LNCaP clone FGC (cell line): Measurements from ENCODE around the gene MFSD2B.
"Not testable (repeated sequence)": the region's sequence is repeated elsewhere in the genome, so short reads cannot be mapped to it uniquely, and the experiment has no call there.

Source experiments
- DNase-seq: peaks from one replicate; pipeline ENCODE4 v3.0.0-alpha.2; 2011; ENCODE audit warnings: low read depth
- H3K4me3 ChIP-seq: 2 replicates; pipeline ENCODE4 v1.5.1; 2011; ENCODE audit warnings: mild to moderate bottlenecking, low read depth, low read length, control low read depth
- TF ChIP-seq, protein P1 (sequence below): IDR thresholded peaks from 2 replicates; pipeline ENCODE4 v1.5.1; 2012; ENCODE audit warnings: mild to moderate bottlenecking; ENCODE audit not compliant: control insufficient read depth, insufficient read depth; ENCODE audit errors: extremely low read depth

The MFSD2B gene

DNA sequence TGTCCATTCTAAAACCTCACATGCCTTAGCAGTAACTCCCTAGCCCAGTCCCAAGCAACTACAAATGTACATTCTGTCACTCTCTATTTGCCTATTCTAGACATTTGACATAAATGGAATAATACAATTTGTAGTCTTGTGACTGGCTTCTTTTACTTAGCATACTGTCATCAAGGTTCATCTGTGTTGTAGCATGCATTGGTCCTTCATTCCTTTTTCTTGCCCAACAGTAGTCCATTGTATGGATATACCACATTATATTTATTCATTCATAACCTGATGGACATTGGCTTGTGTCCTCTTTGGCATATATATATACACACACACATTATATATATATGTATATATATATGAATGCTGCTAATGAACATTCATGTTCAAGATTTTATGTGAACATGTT is 2.2 kb upstream of the MFSD2B start:
- TF ChIP-seq, protein P1, sequence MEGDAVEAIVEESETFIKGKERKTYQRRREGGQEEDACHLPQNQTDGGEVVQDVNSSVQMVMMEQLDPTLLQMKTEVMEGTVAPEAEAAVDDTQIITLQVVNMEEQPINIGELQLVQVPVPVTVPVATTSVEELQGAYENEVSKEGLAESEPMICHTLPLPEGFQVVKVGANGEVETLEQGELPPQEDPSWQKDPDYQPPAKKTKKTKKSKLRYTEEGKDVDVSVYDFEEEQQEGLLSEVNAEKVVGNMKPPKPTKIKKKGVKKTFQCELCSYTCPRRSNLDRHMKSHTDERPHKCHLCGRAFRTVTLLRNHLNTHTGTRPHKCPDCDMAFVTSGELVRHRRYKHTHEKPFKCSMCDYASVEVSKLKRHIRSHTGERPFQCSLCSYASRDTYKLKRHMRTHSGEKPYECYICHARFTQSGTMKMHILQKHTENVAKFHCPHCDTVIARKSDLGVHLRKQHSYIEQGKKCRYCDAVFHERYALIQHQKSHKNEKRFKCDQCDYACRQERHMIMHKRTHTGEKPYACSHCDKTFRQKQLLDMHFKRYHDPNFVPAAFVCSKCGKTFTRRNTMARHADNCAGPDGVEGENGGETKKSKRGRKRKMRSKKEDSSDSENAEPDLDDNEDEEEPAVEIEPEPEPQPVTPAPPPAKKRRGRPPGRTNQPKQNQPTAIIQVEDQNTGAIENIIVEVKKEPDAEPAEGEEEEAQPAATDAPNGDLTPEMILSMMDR: no peak
- no peak for DNase-seq
- H3K4me3 ChIP-seq: no peak overlapping the region

DNA sequence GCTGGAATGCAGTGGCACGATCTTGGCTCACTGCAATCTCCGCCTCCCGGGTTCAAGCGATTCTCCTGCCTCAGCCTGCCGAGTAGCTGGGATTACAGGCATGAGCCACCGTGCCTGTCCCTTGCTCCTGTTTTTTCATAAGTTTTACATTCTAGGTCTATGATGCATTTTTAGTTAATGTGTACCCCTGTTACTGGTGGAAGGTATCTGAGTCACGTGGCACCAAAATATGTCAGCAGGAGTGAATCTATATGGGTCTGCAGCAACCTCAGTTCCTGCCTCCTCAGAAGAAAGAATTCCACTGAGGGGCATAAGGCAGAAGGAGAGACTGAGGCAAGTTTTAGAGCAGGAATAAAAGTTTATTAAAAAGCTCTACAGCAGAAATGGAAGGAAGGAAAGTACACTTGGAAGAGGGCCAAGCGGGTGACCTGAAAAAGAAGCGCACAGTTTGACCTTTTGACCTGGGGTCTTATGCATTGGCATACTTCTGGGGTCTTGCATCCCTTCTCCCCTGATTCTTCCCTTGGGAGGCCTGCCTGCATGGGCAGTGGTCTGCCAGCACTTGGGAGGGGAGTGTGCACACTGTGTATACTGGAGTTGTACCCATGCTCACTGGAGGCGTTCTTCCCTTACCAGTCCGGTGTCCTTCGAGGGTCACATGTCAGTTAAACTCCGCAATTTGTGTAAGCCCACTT is 1.1 kb upstream of the MFSD2B start:
- TF ChIP-seq, protein P1: no peak
- H3K4me3 ChIP-seq: no peak overlapping the region

DNA sequence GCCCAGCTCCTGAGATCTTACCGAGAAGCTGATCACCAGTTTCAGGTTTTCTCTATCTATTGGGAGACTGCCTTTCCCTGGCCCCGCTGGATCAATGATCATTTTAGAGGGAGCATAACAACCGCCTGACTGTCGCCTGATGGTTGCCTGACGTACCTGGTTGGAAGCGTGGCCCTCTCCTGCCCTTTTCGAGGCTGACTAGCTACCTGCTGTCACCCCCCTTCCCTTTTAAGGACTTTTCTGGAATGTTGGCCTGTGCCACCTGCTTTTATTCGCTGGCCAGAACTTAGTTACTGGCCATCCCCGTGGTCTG is 562 bp upstream of the MFSD2B start:
- no peak overlapping the region for H3K4me3 ChIP-seq
- DNase-seq: no peak
- TF ChIP-seq, protein P1: no peak

More for the DNA sequence above, 1.1 kb upstream of the MFSD2B start:
- no peak for DNase-seq

DNA sequence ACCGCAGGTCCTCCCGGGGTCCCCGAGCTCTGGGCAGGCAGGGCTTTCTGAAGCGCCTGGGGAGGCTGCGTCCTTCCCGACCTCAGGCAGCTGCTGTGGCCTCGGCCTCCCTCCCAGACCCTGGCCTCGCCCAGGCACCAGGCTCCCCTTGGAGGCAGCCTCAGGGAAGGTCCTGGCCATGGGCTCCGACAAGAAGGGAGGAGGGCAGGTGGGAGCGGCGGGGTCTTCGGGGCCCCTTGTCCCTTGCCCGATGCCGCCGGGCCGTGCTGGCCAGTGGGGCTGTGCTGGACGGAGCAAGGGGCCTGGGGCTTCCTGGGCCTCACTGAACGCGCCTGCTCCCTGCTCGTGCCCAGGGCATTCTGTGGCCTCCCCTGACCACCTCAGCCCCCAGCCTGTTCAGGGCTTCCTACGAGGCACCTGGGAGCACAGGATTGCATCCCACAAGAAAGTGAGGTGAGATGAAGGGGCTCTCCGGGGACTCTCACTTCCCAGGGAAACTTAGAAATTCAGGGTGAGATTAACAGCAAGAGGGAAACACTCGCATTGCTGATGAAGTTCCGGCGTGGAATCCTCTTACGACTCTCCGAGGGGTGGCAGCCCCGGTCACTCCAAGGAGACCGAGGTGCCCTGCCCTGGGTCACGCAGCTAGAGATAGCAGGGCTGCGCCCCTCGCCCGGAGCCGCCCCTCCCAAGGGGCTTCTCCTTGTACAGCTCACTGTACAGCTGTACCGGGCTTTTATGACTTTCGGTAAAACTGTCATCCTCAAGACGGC is 778 bp downstream of the MFSD2B start:
- DNase-seq: no peak
- no peak overlapping the region for H3K4me3 ChIP-seq
- TF ChIP-seq, protein P1: no peak

DNA sequence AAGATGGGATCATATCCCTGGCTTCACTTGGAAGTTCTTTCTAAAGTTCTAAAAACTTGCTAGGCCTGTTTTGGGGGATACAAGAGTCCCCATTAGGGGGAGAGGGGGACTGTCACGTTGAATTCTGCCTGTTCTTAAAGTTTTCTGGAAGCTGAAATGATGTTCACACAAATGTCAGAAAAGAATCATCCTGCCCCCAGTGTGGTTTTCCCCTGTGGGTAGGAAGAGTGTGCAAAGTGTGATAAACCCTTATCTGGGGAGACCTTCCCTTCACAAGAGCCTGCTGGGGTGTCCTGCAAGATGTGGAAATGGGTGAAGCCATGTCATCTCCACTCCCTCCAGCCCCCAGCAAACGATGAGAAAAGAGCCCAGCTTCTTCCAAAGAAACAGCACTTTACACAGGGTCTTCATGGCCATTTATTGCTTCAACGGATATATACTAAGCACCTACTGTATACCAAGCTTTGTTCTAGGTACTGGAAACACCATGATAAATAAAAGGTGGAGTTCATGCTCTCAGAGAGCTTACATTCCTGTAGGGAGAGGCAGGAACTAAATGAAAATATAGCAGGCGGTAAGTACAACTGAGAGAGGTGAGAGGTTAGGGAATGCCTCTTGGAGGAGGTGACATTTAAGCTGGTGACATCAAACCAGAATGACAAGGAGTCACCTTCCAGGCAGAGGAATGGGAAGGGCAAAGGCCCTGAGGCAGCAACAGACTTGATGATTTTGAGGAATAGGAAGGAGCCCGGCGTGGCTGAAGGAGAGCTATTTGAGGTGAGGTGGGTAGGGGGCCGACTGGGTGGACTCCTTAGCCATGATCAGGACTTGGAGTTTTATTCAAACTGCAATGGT is 1.6 kb downstream of the MFSD2B start:
- no peak overlapping the region for H3K4me3 ChIP-seq
- DNase-seq: no peak
- TF ChIP-seq, protein P1: no peak

DNA sequence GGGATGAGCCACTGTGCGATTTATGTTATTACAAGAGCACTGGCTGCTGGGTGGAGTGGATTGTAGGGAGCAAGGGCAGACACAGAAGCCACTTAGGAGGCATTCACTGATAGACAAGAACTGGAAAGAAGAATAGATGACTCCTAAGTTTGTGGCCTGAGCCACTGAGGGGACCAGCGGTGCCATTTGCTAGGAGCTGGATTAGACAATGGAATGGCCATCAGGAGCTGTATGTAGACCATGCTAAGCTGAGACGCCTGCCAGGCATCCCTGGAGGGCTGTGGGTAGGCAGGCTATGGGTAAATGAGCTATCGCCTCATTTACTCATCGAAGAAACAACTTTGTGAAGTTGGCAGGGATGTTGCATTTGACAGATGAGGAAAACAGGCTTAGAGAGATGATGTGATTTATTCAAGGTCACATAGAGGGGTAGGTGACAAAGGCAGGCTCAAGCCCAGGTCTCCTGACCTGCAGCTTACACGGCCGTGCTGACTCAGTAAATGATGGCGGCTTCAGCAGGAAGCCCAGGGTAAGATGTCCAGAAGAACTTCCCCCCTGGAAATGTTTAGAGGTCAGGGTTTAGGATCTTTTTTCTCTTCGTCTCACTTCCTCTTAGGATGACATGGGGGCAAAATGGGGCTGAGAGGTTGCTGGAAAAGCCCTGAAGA is 2.8 kb downstream of the MFSD2B start:
- DNase-seq: no peak
- TF ChIP-seq, protein P1: no peak
- no peak overlapping the region for H3K4me3 ChIP-seq

DNA sequence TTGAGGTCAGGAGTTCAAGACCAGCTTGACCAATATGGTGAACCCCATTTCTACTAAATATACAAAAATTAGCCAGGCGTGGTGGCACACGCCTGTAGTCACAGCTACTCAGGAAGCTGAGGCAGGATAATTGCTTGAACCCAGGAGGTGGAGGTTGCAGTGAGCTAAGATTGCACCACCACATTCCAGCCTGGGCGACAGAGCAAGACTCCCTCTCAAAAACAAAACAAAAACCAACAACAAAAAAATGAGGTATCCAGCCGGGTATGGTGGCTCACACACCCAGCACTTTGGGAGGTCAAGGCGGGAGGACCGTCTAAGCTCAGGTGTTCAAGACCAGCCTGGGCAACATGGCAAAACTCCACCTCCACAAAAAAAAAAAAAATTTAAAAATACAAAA is 5.0 kb downstream of the MFSD2B start:
- H3K4me3 ChIP-seq, DNase-seq: not testable (repeated sequence)
